GM23338 (cell line): ENCODE measurements around the gene AHCYL1. TPM values are rescaled to one million over a fixed set of nuclear protein-coding genes. Genes with fewer than 3 reads are reported as not detected.

Experiments used
- ATAC-seq: fragments of 200-7000 bp; cut with Tn5 transposase; 3 replicates; pipeline ENCODE4 v1.9.1; 2020
- DNase-seq: peaks from one replicate; pipeline ENCODE4 v3.0.0-alpha.2; 2015; ENCODE audit warnings: low spot score
- H2AFZ ChIP-seq: fragments of 200-600 bp; sonication (generic); 2 replicates; pipeline ENCODE4 v1.8.0; 2016; ENCODE audit warnings: antibody characterized with exemption, mild to moderate bottlenecking, moderate library complexity
- H3F3A ChIP-seq: fragments of 200-600 bp; sonication (generic); replicated peaks from 2 replicates; pipeline ENCODE4 v1.8.0; 2017; ENCODE audit warnings: antibody characterized with exemption, mixed run types, low read depth
- H3K27ac ChIP-seq: fragments of 200-600 bp; sonication (generic); 2 replicates; pipeline ENCODE4 v1.6.1; 2016; ENCODE audit warnings: low read depth
- H3K27me3 ChIP-seq: fragments of 200-600 bp; sonication (generic); 2 replicates; pipeline ENCODE4 v1.8.0; 2016; ENCODE audit warnings: mild to moderate bottlenecking, mixed run types, moderate library complexity; ENCODE audit not compliant: insufficient read depth
- H3K36me3 ChIP-seq: fragments of 200-600 bp; sonication (generic); 2 replicates; pipeline ENCODE4 v1.8.0; 2016; ENCODE audit warnings: mild to moderate bottlenecking; ENCODE audit not compliant: insufficient read depth
- H3K4me1 ChIP-seq: fragments of 200-600 bp; sonication (generic); 2 replicates; pipeline ENCODE4 v1.8.0; 2016; ENCODE audit warnings: mild to moderate bottlenecking, moderate library complexity; ENCODE audit not compliant: insufficient read depth
- H3K4me2 ChIP-seq: fragments of 200-600 bp; sonication (generic); 2 replicates; pipeline ENCODE4 v1.7.1; 2017; ENCODE audit warnings: mixed run types
- H3K4me3 ChIP-seq: fragments of 200-600 bp; sonication (generic); 2 replicates; pipeline ENCODE4 v1.6.1; 2016; ENCODE audit warnings: mixed run types
- H3K79me2 ChIP-seq: fragments of 200-600 bp; sonication (generic); replicated peaks from 2 replicates; pipeline ENCODE4 v1.8.0; 2017; ENCODE audit warnings: mild to moderate bottlenecking; ENCODE audit not compliant: insufficient read depth
- H3K9me2 ChIP-seq: fragments of 200-600 bp; sonication (generic); 2 replicates; pipeline ENCODE4 v1.8.0; 2017; ENCODE audit not compliant: insufficient read depth
- H4K20me1 ChIP-seq: fragments of 200-600 bp; sonication (generic); replicated peaks from 2 replicates; pipeline ENCODE4 v1.8.0; 2017; ENCODE audit warnings: mild to moderate bottlenecking; ENCODE audit not compliant: insufficient read depth
- H3K27ac Mint-ChIP-seq: 2 replicates; pipeline ENCODE4 v1.8.0; 2020; ENCODE audit warnings: inconsistent platforms, mild to moderate bottlenecking, moderate library complexity, mixed read lengths
- H3K27me3 Mint-ChIP-seq: 3 replicates; pipeline ENCODE4 v1.8.0; 2022; ENCODE audit warnings: low read depth, mild to moderate bottlenecking, moderate library complexity, mixed read lengths, inconsistent platforms; ENCODE audit not compliant: insufficient read depth, poor library complexity
- H3K36me3 Mint-ChIP-seq: 3 replicates; pipeline ENCODE4 v1.8.0; 2021; ENCODE audit warnings: low read depth, mild to moderate bottlenecking, inconsistent platforms, moderate library complexity, mixed read lengths
- H3K4me1 Mint-ChIP-seq: 3 replicates; pipeline ENCODE4 v1.8.0; 2020; ENCODE audit warnings: mild to moderate bottlenecking, inconsistent platforms, mixed read lengths
- H3K4me3 Mint-ChIP-seq: 3 replicates; pipeline ENCODE4 v1.8.0; 2021; ENCODE audit warnings: moderate library complexity, mild to moderate bottlenecking, inconsistent platforms, mixed read lengths
- H3K9me3 Mint-ChIP-seq: 3 replicates; pipeline ENCODE4 v1.8.0; 2020; ENCODE audit warnings: moderate library complexity, mild to moderate bottlenecking, inconsistent platforms, mixed read lengths
- CREB1 ChIP-seq: fragments of 250-450 bp; sonication (Bioruptor Pico); IDR thresholded peaks from 2 replicates; pipeline ENCODE4 v1.5.0; 2020; ENCODE audit warnings: low read depth, mild to moderate bottlenecking, moderate library complexity
- EZH2 ChIP-seq: fragments of 200-600 bp; sonication (generic); IDR thresholded peaks from one replicate; pipeline ENCODE4 v1.8.0; 2017; ENCODE audit warnings: antibody characterized with exemption, mild to moderate bottlenecking, low read depth; ENCODE audit not compliant: unreplicated experiment
- EZH2phosphoT487 ChIP-seq: fragments of 200-600 bp; sonication (generic); IDR thresholded peaks from one replicate; pipeline ENCODE4 v1.8.1; 2018; ENCODE audit warnings: antibody characterized with exemption; ENCODE audit not compliant: unreplicated experiment
- NANOG ChIP-seq: IDR thresholded peaks from 2 replicates; pipeline ENCODE4 v1.6.1; 2016; ENCODE audit warnings: antibody characterized with exemption, borderline replicate concordance
- STAT1 ChIP-seq: IDR thresholded peaks from one replicate; pipeline ENCODE4 v1.6.1; 2016; ENCODE audit warnings: antibody characterized with exemption; ENCODE audit not compliant: unreplicated experiment
- ZNF114 ChIP-seq: fragments of 250-450 bp; sonication (Bioruptor Pico); IDR thresholded peaks from 2 replicates; pipeline ENCODE4 v1.5.0; 2020; ENCODE audit warnings: mild to moderate bottlenecking, moderate library complexity
- ZNF331 ChIP-seq: fragments of 250-450 bp; sonication (Bioruptor Pico); IDR thresholded peaks from 2 replicates; pipeline ENCODE4 v1.5.0; 2020; ENCODE audit warnings: low read depth, mild to moderate bottlenecking, moderate library complexity
- polyA plus RNA-seq: library from polyadenylated mRNA; unstranded; fragments of >200 nt; fragmentation: Nextera tagmentation; extraction: Ambion mirVana; gene quantifications from 2 replicates; pipeline ENCODE4 v1.2.1, GENCODE V29; 2016
- total RNA-seq: library from RNA; depleted of rRNA; stranded (reverse); fragments of >200 nt; shearing (Covaris generic); gene quantifications from 2 replicates; pipeline ENCODE4 v1.2.3, GENCODE V29; 2014
- TF ChIP-seq, protein P1 (sequence below): IDR thresholded peaks from one replicate; pipeline ENCODE4 v1.6.1; 2018; ENCODE audit warnings: antibody characterized with exemption; ENCODE audit not compliant: unreplicated experiment
- TF ChIP-seq, protein P2 (sequence below): IDR thresholded peaks from 2 replicates; pipeline ENCODE4 v1.6.1; 2016; ENCODE audit warnings: antibody characterized with exemption

Gene AHCYL1
- total and polyA plus RNA-seq, 2 experiments from 2014 or later: 63.3 to 70.0 TPM

DNA sequence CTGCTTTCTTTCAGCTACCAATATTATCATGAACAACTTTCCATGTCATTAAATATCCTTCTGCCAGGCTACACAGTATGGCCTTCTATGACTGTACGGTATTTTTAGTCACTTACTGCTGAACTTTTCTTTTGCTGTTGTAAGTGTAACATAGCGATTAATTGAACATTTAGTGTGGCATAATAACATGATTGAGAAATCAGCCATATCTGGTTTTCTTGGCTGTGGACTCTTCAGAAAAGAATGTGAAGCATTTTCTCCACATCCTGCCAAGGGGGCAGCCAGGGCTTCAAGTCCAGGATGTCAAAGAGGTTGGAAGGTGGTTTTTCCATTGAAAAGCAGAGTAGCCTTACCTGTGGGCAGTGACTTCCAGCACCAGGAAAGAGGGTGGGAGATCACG is 8.8 kb upstream of the AHCYL1 start:
- DNase-seq: no peak
- H3K4me3 Mint-ChIP-seq: no peak overlapping the region
- peaks cover 3% of the 10 kb centered on the region for H3K4me1 Mint-ChIP-seq

DNA sequence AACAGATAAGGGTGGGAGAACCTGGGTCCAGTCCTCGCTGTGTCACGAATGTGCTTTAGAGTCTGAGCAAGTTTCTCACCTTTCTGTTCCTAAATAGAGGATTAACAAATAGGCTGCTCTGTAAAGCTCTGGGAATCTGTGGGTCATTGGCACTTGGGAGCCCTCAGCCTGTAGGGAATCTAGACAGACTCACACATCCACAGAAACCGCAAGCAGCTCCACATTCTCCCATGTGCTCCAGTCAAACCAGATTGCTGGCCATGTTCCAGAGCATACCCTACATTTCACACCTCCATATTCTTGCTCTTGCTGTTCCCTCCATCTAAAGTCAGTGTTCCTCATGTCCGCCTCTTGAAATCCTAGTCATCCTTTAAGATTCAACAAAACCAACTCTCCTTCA is 7.8 kb upstream of the AHCYL1 start:
- Histone ChIP-seq H3K27ac (no peak overlapping the region), H3K4me2 (no peak overlapping the region), H3K27me3 (no peaks in the 10 kb centered on the region), H3K9me2 (peaks cover 14% of the 10 kb centered on the region), H2AFZ (no peak overlapping the region), H3K4me3 (no peak overlapping the region), H3F3A (no peaks in the 10 kb centered on the region), H3K4me1 (no peaks in the 10 kb centered on the region), H3K36me3 (no peaks in the 10 kb centered on the region), H4K20me1 (0 out of 2 replicates have a peak, but pooled peaks cover 1% of the 10 kb centered on the region), H3K79me2 (no peaks in the 10 kb centered on the region)
- Mint-ChIP-seq H3K4me1 (peaks cover 3% of the 10 kb centered on the region), H3K4me3 (no peak overlapping the region), H3K27ac (no peak overlapping the region), H3K9me3 (no peaks in the 10 kb centered on the region), H3K36me3 (no peaks in the 10 kb centered on the region), H3K27me3 (peaks cover 2% of the 10 kb centered on the region)
- no peak for ATAC-seq
- TF ChIP-seq ZNF331 (CRISPR knock-in tag) (no peak), CREB1 (CRISPR knock-in tag) (no peak), NANOG (no peak), ZNF114 (CRISPR knock-in tag) (no peak), EZH2phosphoT487 (no peak)
- TF ChIP-seq, protein P1, sequence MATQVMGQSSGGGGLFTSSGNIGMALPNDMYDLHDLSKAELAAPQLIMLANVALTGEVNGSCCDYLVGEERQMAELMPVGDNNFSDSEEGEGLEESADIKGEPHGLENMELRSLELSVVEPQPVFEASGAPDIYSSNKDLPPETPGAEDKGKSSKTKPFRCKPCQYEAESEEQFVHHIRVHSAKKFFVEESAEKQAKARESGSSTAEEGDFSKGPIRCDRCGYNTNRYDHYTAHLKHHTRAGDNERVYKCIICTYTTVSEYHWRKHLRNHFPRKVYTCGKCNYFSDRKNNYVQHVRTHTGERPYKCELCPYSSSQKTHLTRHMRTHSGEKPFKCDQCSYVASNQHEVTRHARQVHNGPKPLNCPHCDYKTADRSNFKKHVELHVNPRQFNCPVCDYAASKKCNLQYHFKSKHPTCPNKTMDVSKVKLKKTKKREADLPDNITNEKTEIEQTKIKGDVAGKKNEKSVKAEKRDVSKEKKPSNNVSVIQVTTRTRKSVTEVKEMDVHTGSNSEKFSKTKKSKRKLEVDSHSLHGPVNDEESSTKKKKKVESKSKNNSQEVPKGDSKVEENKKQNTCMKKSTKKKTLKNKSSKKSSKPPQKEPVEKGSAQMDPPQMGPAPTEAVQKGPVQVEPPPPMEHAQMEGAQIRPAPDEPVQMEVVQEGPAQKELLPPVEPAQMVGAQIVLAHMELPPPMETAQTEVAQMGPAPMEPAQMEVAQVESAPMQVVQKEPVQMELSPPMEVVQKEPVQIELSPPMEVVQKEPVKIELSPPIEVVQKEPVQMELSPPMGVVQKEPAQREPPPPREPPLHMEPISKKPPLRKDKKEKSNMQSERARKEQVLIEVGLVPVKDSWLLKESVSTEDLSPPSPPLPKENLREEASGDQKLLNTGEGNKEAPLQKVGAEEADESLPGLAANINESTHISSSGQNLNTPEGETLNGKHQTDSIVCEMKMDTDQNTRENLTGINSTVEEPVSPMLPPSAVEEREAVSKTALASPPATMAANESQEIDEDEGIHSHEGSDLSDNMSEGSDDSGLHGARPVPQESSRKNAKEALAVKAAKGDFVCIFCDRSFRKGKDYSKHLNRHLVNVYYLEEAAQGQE: no peak
- TF ChIP-seq, protein P2, sequence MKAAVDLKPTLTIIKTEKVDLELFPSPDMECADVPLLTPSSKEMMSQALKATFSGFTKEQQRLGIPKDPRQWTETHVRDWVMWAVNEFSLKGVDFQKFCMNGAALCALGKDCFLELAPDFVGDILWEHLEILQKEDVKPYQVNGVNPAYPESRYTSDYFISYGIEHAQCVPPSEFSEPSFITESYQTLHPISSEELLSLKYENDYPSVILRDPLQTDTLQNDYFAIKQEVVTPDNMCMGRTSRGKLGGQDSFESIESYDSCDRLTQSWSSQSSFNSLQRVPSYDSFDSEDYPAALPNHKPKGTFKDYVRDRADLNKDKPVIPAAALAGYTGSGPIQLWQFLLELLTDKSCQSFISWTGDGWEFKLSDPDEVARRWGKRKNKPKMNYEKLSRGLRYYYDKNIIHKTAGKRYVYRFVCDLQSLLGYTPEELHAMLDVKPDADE: no peak
- DNase-seq: no peak

More for the DNA sequence above, 8.8 kb upstream of the AHCYL1 start:
- H3K4me2 ChIP-seq: no peak overlapping the region
- H3K27ac ChIP-seq: no peak overlapping the region
- no peak for TF ChIP-seq ZNF331 (CRISPR knock-in tag)
- TF ChIP-seq STAT1: no peak
- TF ChIP-seq, protein P2: no peak
- no peak for TF ChIP-seq EZH2phosphoT487
- no peak for TF ChIP-seq EZH2
- H3K27me3 ChIP-seq: no peaks in the 10 kb centered on the region
- peaks cover 14% of the 10 kb centered on the region for H3K9me2 ChIP-seq
- Mint-ChIP-seq H3K36me3 (no peaks in the 10 kb centered on the region), H3K9me3 (no peaks in the 10 kb centered on the region), H3K27me3 (no peaks in the 10 kb centered on the region), H3K27ac (no peak overlapping the region)
- no peak for ATAC-seq
- no peaks in the 10 kb centered on the region for H3K79me2 ChIP-seq
- no peak overlapping the region; the same call in 1 of the 2 replicates for H2AFZ ChIP-seq
- H4K20me1 ChIP-seq: 0 out of 2 replicates have a peak, but pooled peaks cover 3% of the 10 kb centered on the region
- no peak overlapping the region for H3K4me3 ChIP-seq
- H3K4me1 ChIP-seq: no peaks in the 10 kb centered on the region
- H3F3A ChIP-seq: no peaks in the 10 kb centered on the region
- H3K36me3 ChIP-seq: no peaks in the 10 kb centered on the region
